Measurements from ENCODE around the gene MUC20.
"Not testable (repeated sequence)": the region's sequence is repeated elsewhere in the genome, so short reads cannot be mapped to it uniquely, and the experiment has no call there.

MUC20 gene

DNA sequence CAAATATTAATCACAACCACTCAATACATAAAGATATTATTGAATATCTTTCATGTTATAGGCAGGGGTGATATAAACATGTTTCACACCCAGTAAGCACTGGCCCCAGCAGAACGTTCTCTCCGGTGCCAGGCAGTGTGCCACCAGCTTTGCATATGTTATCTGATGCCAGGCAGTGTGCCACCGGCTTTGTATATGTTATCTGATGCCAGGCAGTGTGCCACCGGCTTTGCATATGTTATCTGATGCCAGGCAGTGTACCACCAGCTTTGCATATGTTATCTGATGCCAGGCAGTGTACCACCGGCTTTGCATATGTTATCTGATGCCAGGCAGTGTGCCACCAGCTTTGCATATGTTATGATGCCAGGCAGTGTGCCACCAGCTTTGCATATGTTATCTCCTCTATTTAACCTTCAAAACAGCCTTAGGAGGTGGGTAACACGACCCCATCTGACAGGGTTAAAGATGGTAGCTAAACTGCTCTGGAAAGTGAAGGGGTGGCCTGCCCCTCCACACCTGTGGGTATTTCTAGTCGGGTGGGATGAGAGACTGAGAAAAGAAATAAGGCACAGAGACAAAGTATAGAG lies 6.9 kb downstream of the MUC20 start:
- no peak overlapping the region for H2AFZ ChIP-seq (ENCODE audit: low read depth, low read length)
- H3K27ac ChIP-seq (ENCODE audit: low read length): no peak overlapping the region
- H3K9me3 ChIP-seq (ENCODE audit: insufficient read depth, low read length, severe bottlenecking): no peaks in the 10 kb centered on the region
- H3K9ac ChIP-seq (ENCODE audit: low read depth, low read length): no peak overlapping the region
- no peaks in the 10 kb centered on the region for H4K20me1 ChIP-seq (ENCODE audit: insufficient read depth, low read length)
- H3K36me3 ChIP-seq (ENCODE audit: insufficient read depth, low read length): no peaks in the 10 kb centered on the region
- ATAC-seq (ENCODE audit: insufficient read depth, low read depth) (no peak), DNase-seq (no peak)
- H3K27me3 ChIP-seq (ENCODE audit: insufficient read depth, low read length, poor library complexity): peaks cover 6% of the 10 kb centered on the region
- H3K4me3 ChIP-seq (ENCODE audit: low read depth in 1 of 2, low read length in 2 of 2): no peak overlapping the region
- H3K4me2 ChIP-seq (ENCODE audit: insufficient read depth, low read length): no peak overlapping the region
- no peaks in the 10 kb centered on the region for H3K4me1 ChIP-seq (ENCODE audit: insufficient read depth, low read length)
- no peaks in the 10 kb centered on the region for H3K79me2 ChIP-seq (ENCODE audit: insufficient read depth, low read length)
- TF ChIP-seq CTCF (IDR thresholded peaks at IDR 0.05; ENCODE audit: borderline replicate concordance, extremely low read depth, low read length, poor library complexity, severe bottlenecking): no peak
- TF ChIP-seq EZH2 (IDR thresholded peaks at IDR 0.05; ENCODE audit: borderline replicate concordance, low read depth, low read length, severe bottlenecking): no peak

- not testable (repeated sequence) for H2AFZ ChIP-seq (ENCODE audit: low read depth, low read length); H3K79me2 ChIP-seq (ENCODE audit: insufficient read depth, low read length); H3K9ac ChIP-seq (ENCODE audit: low read depth, low read length); H3K4me2 ChIP-seq (ENCODE audit: insufficient read depth, low read length); DNase-seq; H3K4me1 ChIP-seq (ENCODE audit: insufficient read depth, low read length); H3K4me3 ChIP-seq (ENCODE audit: low read depth in 1 of 2, low read length in 2 of 2); H3K36me3 ChIP-seq (ENCODE audit: insufficient read depth, low read length); H3K9me3 ChIP-seq (ENCODE audit: insufficient read depth, low read length, severe bottlenecking); H3K27ac ChIP-seq (ENCODE audit: low read length); H4K20me1 ChIP-seq (ENCODE audit: insufficient read depth, low read length); ATAC-seq (ENCODE audit: insufficient read depth, low read depth); H3K27me3 ChIP-seq (ENCODE audit: insufficient read depth, low read length, poor library complexity)
Measured at GRCh38 chr3:195728789-195729188, 8.0 kb downstream of the MUC20 start.

DNA sequence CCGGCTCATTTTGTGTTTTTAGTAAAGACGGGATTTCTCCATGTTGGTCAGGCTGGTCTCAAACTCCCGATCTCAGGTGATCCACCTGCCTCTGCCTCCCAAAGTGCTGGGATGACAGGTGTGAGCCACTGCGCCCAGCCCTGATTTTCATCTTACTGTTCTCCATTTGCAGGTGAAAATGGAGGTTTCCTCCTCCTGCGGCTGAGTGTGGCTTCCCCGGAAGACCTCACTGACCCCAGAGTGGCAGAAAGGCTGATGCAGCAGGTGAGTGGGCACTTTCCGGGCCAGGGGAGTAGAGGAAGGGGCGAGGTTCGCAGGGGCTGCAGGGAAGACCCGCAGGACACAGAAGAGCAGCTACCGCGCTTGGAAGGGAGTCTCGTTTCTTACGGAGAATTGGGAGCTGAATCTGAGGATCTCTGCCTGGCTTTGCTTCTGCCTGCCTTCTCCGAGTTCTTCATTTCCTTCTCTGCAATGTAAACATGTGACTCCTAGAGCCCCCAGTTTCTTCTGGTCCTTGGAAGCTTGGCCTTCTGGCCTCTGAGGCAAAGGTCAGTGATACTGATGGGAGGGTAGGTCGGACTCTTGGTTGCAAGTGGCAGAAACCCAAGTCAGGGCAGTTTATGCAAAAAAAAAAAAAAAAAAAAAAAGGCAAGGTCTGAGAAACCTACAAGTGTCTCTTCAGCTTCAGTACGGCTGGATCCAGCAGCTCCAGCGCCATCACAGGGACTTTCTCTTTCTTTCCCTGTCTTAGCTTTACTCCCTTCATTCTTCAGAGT lies 8.9 kb downstream of the MUC20 start:
- Histone ChIP-seq H3K27ac (ENCODE audit: low read length) (no peak overlapping the region), H3K27me3 (ENCODE audit: insufficient read depth, low read length, poor library complexity) (peaks cover 6% of the 10 kb centered on the region), H3K4me1 (ENCODE audit: insufficient read depth, low read length) (no peaks in the 10 kb centered on the region), H3K79me2 (ENCODE audit: insufficient read depth, low read length) (no peaks in the 10 kb centered on the region), H2AFZ (ENCODE audit: low read depth, low read length) (no peak overlapping the region), H3K36me3 (ENCODE audit: insufficient read depth, low read length) (no peaks in the 10 kb centered on the region), H4K20me1 (ENCODE audit: insufficient read depth, low read length) (no peaks in the 10 kb centered on the region), H3K9me3 (ENCODE audit: insufficient read depth, low read length, severe bottlenecking) (no peaks in the 10 kb centered on the region), H3K9ac (ENCODE audit: low read depth, low read length) (no peak overlapping the region), H3K4me3 (ENCODE audit: low read depth in 1 of 2, low read length in 2 of 2) (no peak overlapping the region), H3K4me2 (ENCODE audit: insufficient read depth, low read length) (no peak overlapping the region)
- no peak for TF ChIP-seq EZH2 (IDR thresholded peaks at IDR 0.05; ENCODE audit: borderline replicate concordance, low read depth, low read length, severe bottlenecking)
- no peak for TF ChIP-seq CTCF (IDR thresholded peaks at IDR 0.05; ENCODE audit: borderline replicate concordance, extremely low read depth, low read length, poor library complexity, severe bottlenecking)
- no peak for ATAC-seq (ENCODE audit: insufficient read depth, low read depth)
- DNase-seq: no peak

DNA sequence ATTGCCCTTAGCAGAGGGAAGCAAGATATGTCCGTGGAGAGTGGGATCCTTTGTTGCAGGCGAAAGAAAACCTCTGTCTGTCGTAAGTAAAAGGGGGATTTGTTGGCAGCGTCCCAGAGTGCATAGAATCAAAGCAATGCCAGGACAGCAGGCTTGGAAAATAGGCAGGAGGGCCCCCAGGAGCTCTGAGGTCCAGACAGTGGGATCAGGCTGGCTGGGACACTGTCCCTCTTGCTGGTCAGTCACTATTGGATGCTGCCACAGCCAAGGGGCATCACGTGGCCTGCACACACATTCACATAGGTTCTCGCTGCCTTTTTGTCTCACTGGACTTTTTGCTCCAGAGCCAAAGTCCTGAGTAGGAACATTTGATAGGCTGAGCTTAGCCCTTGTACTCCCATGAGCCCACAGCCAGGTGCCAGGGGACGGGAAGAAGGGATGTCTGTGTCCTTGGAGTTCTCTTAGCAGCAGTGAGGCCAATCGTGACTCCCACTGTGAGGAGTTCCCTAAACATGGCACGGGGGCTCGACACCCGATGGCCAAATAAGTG lies 10.7 kb downstream of the MUC20 start:
- Histone ChIP-seq H3K9me3 (ENCODE audit: insufficient read depth, low read length, severe bottlenecking) (no peaks in the 10 kb centered on the region), H3K4me3 (ENCODE audit: low read depth in 1 of 2, low read length in 2 of 2) (no peak overlapping the region), H3K79me2 (ENCODE audit: insufficient read depth, low read length) (no peaks in the 10 kb centered on the region), H3K27me3 (ENCODE audit: insufficient read depth, low read length, poor library complexity) (peaks cover 13% of the 10 kb centered on the region), H3K9ac (ENCODE audit: low read depth, low read length) (no peak overlapping the region), H3K4me1 (ENCODE audit: insufficient read depth, low read length) (no peaks in the 10 kb centered on the region), H3K36me3 (ENCODE audit: insufficient read depth, low read length) (no peaks in the 10 kb centered on the region), H3K4me2 (ENCODE audit: insufficient read depth, low read length) (no peak overlapping the region), H3K27ac (ENCODE audit: low read length) (no peak overlapping the region), H4K20me1 (ENCODE audit: insufficient read depth, low read length) (0 out of 2 replicates have a peak, but pooled peaks cover 5% of the 10 kb centered on the region), H2AFZ (ENCODE audit: low read depth, low read length) (no peak overlapping the region)
- TF ChIP-seq EZH2 (IDR thresholded peaks at IDR 0.05; ENCODE audit: borderline replicate concordance, low read depth, low read length, severe bottlenecking) (no peak), CTCF (IDR thresholded peaks at IDR 0.05; ENCODE audit: borderline replicate concordance, extremely low read depth, low read length, poor library complexity, severe bottlenecking) (no peak)
- ATAC-seq (ENCODE audit: insufficient read depth, low read depth) (no peak), DNase-seq (no peak)
